ENCODE measurements around the gene AUH.

The AUH gene

GRCh38 chr9:91164724-91165520, 196.8 kb downstream of the AUH start:
- Histone ChIP-seq H3K4me3 (no peak overlapping the region), H3K9me3 (ENCODE audit: low read depth, low read length) (no peaks in the 10 kb centered on the region), H3K9ac (ENCODE audit: insufficient read length) (no peak overlapping the region), H3K27ac (no peak overlapping the region), H3K36me3 (ENCODE audit: insufficient read depth, low read length) (no peaks in the 10 kb centered on the region)
- no peak for DNase-seq (ENCODE audit: low read depth, low spot score)
- TF ChIP-seq EZH2 (IDR thresholded peaks at IDR 0.05) (no peak), FOXP2 (optimal IDR thresholded peaks at IDR 0.05; ENCODE audit: control extremely low read depth, extremely low read length, insufficient read depth) (no peak), POLR2AphosphoS5 (IDR thresholded peaks at IDR 0.05; ENCODE audit: borderline replicate concordance, low read depth, low read length) (no peak)
